Tibial nerve (tissue), 3 donors: ENCODE data around the gene RELN.

ENCODE experiments used
- POLR2A ChIP-seq, 2 donors: fragments of 450-650 bp; IDR thresholded peaks; one replicate each; pipeline ENCODE4 v1.6.1; 2017; ENCODE audit warnings: antibody characterized with exemption in 2 of 2, mild to moderate bottlenecking in 2 of 2, moderate library complexity in 2 of 2
- TF ChIP-seq, protein P1 (sequence below), 5 experiments: fragments of 200-600 bp in 3 of 5; fragments of 450-650 bp in 2 of 5; sonication (generic) in 3 of 5; IDR thresholded peaks; one replicate each; pipeline ENCODE4 v1.5.1; 2016 to 2019; ENCODE audit warnings: antibody characterized with exemption in 5 of 5, mild to moderate bottlenecking in 3 of 5, moderate library complexity in 2 of 5

- TF ChIP-seq POLR2A (IDR thresholded peaks at IDR 0.05) = no peak
- TF ChIP-seq, protein P1, sequence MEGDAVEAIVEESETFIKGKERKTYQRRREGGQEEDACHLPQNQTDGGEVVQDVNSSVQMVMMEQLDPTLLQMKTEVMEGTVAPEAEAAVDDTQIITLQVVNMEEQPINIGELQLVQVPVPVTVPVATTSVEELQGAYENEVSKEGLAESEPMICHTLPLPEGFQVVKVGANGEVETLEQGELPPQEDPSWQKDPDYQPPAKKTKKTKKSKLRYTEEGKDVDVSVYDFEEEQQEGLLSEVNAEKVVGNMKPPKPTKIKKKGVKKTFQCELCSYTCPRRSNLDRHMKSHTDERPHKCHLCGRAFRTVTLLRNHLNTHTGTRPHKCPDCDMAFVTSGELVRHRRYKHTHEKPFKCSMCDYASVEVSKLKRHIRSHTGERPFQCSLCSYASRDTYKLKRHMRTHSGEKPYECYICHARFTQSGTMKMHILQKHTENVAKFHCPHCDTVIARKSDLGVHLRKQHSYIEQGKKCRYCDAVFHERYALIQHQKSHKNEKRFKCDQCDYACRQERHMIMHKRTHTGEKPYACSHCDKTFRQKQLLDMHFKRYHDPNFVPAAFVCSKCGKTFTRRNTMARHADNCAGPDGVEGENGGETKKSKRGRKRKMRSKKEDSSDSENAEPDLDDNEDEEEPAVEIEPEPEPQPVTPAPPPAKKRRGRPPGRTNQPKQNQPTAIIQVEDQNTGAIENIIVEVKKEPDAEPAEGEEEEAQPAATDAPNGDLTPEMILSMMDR (IDR thresholded peaks at IDR 0.05) = no peak
Observed at GRCh38 chr7:103795107-103795506, 194.4 kb downstream of the RELN start.
